Fibroblast of peridontal ligament (primary cell): ENCODE results near the gene GYPA.
"Not testable (repeated sequence)": the region's sequence is repeated elsewhere in the genome, so short reads cannot be mapped to it uniquely, and the experiment has no call there.

Experiments used
- DNase-seq: peaks from one replicate; pipeline ENCODE4 v3.0.0-alpha.2; 2010; ENCODE audit errors: extremely low read depth

GYPA gene

DNA sequence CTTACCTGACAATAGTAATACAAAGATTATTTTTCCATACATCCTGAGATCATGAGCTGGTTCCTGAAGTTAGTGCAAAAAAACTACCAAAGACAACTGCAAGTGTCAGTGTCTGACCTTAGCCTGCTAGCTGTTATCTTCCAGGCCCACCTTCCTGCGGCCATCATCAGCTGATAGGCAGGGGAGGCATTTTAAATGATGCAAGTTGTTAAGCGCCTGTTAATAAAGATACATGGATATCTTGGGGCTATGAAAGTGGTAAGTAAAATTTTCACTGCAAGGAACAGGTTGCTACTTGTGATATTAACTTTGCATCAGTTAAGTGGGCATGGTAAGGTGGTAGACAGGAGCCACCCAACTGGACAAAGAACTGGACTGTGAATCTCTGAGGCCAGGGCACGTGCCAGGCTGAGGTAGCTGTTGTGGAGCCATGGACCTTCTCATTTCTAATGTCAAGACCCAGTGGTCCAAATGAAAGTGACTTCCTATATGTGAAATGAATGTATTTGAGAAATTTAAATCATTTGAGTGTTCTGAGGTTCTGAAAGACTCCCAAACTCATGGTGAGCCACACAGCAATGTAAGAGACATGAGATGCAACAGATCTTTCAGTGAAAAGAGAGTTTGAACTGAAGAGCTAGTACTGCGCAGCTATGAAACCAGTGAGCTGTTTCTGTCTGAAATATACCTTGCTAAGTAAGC lies at the start of gene GYPA:
TSS of gene GYPA (minus strand) at position 125 of the 702 bp plus-strand sequence. CDS start at position 42, 83 bp downstream.
- DNase-seq: not testable (repeated sequence)

DNA sequence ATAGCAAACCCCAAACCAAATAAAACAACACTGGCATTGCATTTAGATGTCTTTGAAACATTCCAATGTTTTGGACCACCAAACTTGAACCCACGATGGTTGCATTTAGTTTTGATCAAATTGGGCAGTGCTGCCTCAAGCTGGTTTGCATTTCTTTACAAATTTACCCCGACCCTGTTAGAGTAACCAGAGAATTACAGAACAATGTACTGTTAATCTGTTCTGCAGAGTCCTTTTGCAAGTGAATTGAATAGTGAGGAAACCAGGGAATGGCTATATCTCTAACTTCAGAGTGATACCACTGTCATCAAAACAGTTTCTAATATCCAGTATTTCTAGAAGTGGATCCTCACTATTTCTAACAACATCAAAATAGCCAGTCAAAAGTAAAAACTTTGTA lies 49.5 kb upstream of the GYPA start:
- DNase-seq: no peak

DNA sequence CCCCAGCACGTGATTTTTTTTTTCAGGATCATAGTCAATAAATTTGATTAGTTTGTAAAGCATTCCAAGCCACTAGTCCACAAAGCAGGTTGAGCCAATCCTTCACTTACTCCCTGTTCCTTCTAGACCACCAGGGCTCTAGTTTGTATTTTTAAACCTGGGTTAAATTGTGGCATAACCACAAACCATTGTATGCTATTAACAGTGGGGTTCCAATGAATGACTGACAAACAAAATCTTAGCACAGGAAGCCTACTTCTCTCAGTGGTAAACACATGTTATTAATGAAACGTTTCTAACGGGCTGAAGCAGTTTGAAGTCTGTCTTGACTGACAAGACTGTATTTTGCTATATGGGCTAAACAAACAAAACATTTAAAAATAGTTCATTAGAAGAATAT lies 48.6 kb upstream of the GYPA start:
- no peak for DNase-seq

DNA sequence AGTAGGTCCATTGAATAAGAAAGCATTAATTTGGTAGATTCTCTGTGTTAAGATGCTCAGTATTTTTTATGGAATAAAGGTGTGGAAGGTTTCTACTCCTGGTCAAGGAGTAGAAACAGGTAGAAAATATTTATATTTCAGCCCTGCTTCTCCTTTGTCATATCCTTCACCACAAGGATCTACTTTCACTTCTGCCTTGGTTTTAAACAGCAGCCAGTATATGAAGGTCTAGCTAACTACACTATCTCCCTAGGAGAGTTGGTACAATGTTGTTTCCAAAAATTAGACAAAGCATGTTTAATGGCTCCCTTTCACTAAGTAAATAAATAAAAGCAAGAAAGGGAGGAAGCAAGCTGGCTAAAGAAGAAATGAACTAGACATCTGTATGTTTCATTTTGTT lies 44.6 kb upstream of the GYPA start:
- DNase-seq: no peak

DNA sequence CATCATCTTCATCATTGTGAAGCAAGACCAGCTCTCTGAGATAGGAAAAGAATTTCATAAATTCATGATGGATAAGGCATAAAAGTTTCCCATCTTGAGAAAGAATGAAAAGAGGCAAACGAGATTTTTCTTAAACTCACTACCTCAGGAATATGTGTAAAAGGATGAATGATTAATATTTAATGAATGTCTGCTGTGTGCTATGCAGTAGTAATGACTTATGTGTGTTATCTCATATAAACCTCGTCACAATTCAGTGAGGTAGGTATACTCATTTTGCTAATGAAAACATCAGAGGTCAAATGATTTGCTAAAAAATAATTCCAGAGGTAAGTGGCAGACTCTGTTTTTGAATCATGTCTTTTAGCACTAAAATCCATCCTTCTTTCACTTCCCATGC lies 42.6 kb upstream of the GYPA start:
- DNase-seq: no peak

DNA sequence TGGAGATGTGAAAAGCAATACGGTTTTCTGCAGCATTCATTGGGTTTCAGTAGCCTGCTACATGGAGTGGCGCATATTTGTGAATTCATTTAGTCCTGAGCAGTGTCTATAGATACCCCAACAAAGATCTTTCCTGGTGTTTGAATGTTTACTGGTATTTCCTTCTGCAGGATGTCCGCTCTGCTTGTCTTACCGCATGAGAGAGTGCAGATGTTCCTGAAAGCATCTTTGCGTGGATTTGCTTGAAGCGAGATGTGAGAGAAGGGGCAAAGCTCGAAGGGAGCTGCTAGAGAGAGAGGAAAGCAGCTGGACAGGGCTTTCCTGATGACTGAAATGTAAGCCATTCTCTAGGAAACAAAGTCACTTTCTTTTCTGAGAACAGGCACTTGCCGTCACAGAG lies 40.9 kb upstream of the GYPA start:
- DNase-seq: no peak

DNA sequence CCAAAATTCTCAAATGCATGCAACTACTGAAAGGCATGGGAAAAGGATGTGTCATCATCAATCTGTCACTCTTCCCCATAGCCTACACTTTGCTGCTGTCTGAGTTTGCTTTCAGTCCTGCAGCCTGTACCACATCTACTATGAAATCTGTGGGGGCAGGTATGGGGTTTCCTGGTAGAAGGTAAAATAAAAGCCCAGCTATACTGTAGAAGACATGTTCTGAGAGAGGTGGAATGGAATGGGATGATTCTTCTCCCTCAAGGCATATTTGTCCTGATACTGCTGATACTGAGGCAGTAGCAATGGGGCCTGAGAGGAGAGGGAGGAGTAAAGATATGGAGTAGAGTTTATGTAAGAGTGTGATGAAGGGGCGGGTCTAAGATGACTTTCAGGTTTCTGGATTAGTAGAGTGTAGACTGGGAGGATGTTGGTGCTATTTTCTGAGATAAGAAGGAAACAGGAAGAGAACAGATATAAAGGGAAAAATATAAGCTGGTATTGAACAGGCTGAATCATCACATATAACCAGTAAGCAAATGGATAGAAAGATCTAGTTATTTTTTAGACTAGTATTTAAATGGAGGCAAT lies 38.7 kb upstream of the GYPA start:
- DNase-seq: no peak

DNA sequence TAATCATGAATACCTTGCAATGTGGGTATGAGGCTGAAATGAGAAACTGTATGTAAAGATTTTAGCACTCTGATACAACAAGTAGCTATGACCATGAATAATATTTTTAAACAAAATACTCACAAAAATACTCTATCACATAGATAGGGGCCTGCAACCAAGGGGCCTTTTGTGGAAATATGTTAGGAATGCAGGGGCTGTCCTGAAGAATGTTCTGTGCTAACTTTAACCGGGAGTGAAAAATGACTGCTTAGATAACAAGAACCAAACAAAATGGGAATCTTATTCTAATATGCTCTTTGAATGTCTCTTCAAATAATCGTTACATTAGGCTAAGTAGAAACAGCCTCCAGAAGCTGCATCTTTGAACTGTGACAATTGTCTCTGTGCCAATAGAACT lies 37.9 kb upstream of the GYPA start:
- DNase-seq: no peak

DNA sequence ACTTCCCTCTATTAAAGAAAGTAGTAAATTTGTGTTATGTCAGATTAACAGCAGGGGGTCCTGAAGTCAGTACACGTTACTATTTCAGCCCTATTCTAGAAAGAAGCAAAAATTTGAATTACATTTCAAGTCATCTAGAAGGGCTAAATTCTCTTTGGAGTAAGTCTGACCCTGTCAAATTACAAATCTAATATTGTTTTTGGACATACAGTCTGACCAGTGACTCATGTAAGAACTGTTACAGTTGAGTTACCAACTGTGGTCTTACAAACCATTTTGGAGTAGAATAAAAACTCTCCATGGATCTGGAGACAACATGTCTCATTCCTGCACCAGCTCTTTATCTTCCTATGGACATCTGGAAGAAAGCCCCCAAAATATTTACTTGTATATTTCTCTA lies 36.0 kb upstream of the GYPA start:
- peak; percentile 2 for DNase-seq

DNA sequence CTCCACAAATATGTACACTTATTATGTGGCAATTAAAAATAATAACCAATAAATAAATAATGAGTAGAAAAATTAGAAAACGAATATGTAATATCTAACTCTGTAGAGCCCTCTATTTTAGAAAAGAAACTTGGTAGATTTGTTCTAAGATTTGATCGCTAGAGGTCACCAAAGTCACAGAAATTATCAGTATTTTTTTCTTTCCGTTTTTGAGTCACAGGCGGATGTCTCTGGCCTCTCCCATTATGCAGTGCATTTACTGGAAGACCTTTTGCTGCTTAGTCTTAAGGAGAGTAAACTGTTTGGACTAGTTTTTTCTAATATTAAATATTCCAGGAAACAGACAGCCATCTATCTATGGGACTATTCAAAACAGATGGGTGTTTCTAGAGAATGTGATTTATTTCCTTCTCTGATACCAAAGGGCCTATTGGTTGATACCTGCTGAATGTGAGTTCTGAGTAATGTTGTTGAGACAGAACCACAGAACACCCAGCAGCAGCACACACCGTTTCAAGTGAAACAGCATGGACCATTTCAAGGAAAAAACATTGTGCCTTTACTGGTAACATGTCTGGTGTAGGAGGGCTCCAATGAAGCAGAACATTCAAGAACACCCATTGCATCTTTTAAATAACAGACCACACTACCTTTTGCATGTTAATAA lies 34.0 kb upstream of the GYPA start:
- peak; percentile 80 for DNase-seq

DNA sequence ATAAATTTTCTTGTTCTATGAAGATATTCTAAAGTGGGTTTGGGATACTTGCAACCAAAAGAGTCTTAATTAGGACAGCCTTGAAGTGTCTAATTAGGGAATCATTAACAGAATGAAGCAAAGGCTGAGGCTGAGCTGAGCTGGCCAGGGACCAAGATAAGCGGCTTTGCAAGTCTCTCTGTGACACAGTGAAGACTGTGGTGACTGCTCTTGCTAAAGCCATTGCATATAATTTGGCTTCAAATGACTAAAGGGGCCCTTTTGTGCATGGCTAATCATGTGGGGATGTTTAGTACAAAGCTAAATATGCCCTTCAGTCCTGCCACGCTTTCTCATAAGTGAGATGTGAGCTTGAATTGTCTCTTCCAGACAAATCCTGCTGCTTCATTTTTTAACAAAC lies 31.2 kb upstream of the GYPA start:
- no peak for DNase-seq

DNA sequence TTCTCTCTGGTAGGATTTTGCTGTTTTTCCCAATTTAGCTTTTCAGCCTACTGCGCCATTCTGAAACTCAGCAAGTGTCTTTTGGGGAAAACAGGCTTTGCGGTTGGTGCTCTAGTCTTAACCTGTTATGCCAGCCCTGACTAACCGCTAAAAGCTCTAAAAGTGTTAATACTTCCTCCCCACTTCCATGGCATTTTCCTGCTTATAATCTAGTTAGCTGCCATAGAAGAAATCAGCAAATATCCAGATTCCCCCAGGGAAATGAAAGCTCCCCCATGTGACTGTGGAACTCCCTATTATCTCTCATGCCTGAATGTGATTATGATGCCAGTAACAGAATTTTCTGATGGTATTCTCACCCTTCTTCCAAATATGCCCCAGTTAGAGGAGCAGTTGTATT lies 28.7 kb upstream of the GYPA start:
- no peak for DNase-seq

DNA sequence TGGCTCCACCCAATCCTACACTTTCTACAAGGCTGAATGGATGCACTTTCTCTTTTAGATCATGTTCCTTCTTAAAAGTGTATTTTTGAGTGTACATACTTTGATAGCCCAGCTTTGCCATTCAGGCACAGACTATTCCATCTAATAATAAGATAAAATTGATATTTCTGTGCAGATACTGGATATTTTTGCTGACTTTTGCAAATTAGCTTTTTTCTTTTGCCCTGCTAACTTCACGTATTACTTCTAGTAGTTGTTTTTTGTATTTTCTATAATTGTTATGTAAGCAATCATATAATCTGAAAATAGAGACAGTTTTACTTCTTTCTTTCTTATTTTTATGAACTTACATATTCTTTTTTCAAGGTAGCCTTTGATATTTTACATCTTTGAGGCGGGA lies 13.5 kb upstream of the GYPA start:
- no peak for DNase-seq

DNA sequence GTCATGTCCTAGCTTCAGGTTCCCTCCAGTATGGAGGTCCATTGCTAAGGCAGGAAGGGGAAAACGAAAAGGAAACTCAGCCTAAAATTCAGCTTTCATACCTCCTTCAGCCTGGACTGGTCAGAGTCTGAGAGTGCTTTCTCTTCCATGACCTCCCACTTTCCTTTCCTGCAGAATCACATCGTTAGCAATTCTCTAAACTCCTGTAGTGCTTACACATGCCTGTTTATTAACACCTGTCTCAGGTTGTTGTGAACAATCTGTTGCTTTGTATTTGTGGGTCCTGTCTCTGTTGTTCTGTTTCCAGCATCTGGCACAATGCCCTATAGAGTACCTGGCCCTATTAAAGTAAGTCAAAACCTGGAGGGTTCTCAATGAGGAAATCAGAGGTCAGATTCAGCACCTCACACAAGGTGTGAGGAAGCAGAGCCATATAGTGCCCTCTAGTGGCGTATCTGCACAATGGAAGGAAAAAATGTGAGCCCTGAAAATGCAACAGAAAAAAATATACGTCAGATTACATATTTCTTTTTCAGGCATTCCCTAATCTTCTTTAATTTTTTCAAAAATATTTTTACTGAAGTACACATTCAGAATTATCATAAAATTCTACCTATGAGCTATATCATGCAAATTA lies 2.3 kb upstream of the GYPA start:
- DNase-seq: peak; percentile 4

DNA sequence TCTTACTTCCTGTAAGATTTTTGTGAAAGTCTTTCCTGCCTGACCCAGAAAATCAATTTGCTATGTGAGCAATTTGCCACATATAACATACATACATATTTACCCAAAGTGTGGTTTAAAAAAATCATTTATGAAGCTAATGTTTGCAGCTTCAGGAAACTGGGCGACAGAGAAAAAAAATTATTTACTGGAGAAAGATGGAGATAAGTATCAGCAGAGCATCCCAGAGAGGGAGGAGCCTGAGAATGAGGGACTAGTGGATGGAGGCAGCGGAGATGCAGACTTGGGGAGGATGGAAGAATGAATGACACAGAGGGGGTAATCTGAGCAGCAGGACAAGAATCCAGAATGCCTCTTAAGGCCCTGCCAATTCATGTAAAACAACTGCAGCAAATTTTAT lies 975 bp upstream of the GYPA start:
- DNase-seq: no peak

DNA sequence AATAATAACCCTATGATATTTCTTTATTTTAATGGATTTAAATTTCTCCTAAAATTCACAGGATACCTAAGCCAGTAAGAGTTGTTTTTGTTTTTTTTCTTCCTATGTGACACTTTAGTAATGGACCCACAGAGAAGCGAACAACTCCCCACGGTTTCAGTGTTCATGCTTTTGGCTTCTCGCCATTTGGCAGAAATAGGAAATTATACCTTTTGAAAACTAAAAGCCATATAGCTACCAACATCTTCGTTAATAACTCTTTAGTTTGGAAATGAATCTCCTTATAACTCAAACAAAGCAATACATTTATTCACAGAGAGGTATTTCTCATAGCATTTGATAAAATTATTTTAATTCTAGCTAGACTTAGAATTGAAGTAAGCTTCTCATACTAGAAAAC lies 527 bp downstream of the GYPA start:
- DNase-seq: not testable (repeated sequence)

DNA sequence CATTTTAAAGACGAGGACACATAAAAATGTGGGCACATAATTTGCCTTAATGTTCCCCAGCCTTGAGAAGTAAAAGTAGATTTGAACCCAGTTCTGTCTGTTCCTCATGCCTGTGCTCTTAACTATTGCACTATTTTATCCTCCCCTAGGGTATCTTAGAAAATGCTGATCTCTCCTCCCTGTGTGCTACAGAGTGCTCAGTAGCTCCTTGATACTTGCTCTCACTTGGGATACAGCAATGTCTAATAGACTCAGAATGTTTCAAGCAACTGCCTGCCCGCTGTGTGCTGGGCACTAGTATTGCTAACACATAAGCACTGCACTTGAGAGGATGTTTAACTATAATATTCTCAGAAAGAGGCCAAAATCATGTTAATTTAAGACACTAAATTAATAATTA lies 971 bp downstream of the GYPA start:
- not testable (repeated sequence) for DNase-seq

DNA sequence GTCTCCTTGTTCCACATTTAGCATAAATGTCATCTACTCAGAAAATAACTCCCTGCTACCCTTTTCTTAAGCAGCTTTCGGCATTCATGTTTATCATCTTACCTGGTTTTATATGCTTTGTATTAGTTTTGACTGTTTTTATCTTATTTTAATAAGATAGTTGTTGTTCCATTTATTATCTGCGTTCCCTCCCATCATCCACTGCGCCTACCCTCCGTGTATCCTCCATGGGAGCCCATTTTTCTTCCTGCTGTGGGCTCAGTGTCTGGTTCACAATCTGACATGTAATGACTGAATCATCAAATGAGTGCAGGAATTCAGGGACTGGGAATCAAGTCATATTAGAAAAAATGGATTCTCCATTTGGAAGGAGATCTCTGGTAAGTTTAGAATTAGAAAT lies 2.3 kb downstream of the GYPA start:
- not testable (repeated sequence) for DNase-seq

DNA sequence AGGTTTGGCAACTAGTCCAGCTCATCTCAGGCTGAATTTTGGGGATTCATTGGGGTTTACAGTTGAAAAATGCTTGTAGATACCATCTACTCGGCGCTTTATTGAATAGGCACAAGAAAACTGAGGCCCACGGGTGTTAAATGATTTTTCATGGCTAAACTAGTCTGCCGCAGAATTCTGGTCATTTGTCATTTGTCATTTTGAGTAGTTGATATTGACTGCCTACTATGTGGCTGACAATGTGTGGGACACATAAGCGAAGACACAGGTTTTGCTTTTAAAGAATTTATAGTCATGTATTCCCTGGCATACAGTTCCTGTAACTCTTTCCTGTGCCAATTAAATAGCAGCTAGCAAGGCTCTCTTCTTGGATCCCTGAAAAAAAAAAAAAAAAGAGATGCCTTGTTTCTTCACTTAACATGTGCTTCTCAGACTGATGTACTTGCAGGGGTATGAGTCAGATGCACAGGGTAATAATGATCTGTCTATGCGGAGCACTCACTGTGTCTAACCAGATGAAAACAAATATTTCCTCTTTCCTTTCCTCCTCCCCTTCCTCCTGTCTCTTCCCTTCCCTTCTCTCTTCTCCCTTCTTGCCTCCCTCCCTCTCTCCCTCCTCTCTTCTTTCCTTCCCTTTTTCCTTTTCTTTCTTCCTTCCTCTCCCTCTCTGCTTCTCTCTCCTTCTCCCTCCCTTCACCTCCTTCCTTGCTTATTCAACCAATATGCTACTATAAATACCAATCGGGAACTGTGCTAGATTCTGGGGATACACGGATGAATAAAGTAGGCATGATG lies 3.2 kb downstream of the GYPA start:
- not testable (repeated sequence) for DNase-seq

DNA sequence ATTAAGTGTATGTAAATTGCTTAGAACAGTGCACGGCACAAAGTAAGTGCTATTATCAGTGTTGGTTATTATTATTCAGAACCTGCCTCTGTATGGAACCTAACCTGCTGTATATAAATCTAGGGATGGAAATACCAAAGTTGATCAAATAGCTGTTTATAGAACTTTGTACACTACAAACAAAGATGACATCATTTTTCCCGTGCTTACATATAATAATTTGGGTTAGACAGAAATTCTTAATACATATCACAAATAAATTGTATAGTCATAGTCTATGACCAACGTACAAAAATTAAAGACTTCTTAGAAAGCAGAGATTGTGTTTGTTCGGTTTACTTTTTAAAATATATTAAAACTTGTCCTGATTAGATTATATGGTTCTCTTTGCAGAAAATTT lies 4.3 kb downstream of the GYPA start:
- DNase-seq: not testable (repeated sequence)

DNA sequence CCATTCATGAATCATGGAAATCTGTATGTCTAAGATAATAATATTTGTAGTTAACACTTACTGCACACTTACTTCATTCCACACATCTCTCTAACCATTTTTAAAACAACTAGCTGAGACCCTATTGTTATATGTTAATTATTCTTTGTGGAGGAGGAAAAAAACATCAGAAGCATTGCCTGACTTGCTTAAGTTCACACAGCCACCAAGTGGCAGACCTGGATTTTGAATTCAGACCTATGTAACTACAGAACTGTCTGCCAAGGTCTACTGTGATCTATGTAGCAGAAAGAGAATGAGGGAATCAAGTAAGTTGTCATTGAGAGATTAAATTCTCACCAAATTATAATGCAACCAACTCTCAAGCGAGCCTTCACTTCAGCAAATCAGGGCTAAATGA lies 10.4 kb downstream of the GYPA start:
- DNase-seq: not testable (repeated sequence)

DNA sequence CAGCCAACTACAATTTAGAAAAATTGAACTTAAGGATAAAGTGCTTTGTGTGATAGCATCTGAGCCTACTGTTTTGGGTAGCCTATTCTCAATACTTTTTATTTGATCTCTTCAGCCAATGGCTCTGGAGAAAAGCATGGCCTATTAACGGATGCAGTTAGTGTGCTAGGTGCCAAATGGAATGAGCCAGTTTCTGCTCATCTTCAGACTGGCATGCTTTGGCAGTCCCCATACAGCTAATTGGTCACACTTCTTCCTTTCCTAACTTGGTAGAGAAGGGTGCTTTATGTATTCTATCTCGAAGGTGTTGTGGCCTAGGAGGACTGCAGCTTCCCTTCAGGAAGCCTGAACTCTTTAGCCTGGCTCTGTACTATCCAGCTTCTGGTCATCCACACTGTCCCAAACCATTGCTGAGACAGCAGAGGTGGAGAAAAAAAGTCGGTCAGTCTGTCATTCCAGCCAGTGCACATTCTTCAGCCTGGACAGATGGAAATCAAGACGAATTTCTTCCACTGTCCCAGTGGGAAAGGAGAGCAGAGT lies 11.1 kb downstream of the GYPA start:
- not testable (repeated sequence) for DNase-seq
